Measurements from ENCODE around the gene SPATA13.
"Not testable (repeated sequence)": the region's sequence is repeated elsewhere in the genome, so short reads cannot be mapped to it uniquely, and the experiment has no call there.

The SPATA13 gene

GRCh38 chr13:24308488-24309020, 148.0 kb downstream of the SPATA13 start:
- Histone ChIP-seq H3K9ac (ENCODE audit: low read length) (no peak overlapping the region), H3K9me3 (ENCODE audit: control insufficient read depth, low read length) (no peaks in the 10 kb centered on the region), H3K27me3 (replicated peaks; ENCODE audit: control insufficient read depth, insufficient read depth, low read length) (peaks cover 5% of the 10 kb centered on the region), H3K4me1 (ENCODE audit: control insufficient read depth, insufficient read depth, low read length) (peaks cover 4% of the 10 kb centered on the region), H3K4me3 (ENCODE audit: low read length) (no peak overlapping the region), H3K36me3 (ENCODE audit: control insufficient read depth, insufficient read depth, low read length, severe bottlenecking) (peaks cover 6% of the 10 kb centered on the region)
- no peak for DNase-seq (ENCODE audit: low read depth)

GRCh38 chr13:24309300-24309699, 148.8 kb downstream of the SPATA13 start, which contains the start of gene C1QTNF9:
Gene C1QTNF9, plus strand, starts transcription at chr13:24309580. Its CDS starts 6,424 bp downstream, at chr13:24316004.
- not testable (repeated sequence) for H3K27me3 ChIP-seq (replicated peaks; ENCODE audit: control insufficient read depth, insufficient read depth, low read length); H3K36me3 ChIP-seq (ENCODE audit: control insufficient read depth, insufficient read depth, low read length, severe bottlenecking); H3K4me1 ChIP-seq (ENCODE audit: control insufficient read depth, insufficient read depth, low read length); H3K9ac ChIP-seq (ENCODE audit: low read length); H3K9me3 ChIP-seq (ENCODE audit: control insufficient read depth, low read length); DNase-seq (ENCODE audit: low read depth); H3K4me3 ChIP-seq (ENCODE audit: low read length)

- no peak overlapping the region for H3K9ac ChIP-seq (ENCODE audit: low read length)
- no peaks in the 10 kb centered on the region for H3K36me3 ChIP-seq (ENCODE audit: control insufficient read depth, insufficient read depth, low read length, severe bottlenecking)
- no peak overlapping the region for H3K4me3 ChIP-seq (ENCODE audit: low read length)
- peaks cover 9% of the 10 kb centered on the region for H3K27me3 ChIP-seq (replicated peaks; ENCODE audit: control insufficient read depth, insufficient read depth, low read length)
- H3K9me3 ChIP-seq (ENCODE audit: control insufficient read depth, low read length) = no peaks in the 10 kb centered on the region
- no peaks in the 10 kb centered on the region for H3K4me1 ChIP-seq (ENCODE audit: control insufficient read depth, insufficient read depth, low read length)
- DNase-seq (ENCODE audit: low read depth) = peak; percentile 44
These were observed 152.9 kb downstream of the SPATA13 start for GRCh38 chr13:24313439-24313838.

- H3K9me3 ChIP-seq (ENCODE audit: control insufficient read depth, low read length); H3K4me3 ChIP-seq (ENCODE audit: low read length); H3K36me3 ChIP-seq (ENCODE audit: control insufficient read depth, insufficient read depth, low read length, severe bottlenecking); DNase-seq (ENCODE audit: low read depth); H3K9ac ChIP-seq (ENCODE audit: low read length); H3K4me1 ChIP-seq (ENCODE audit: control insufficient read depth, insufficient read depth, low read length); H3K27me3 ChIP-seq (replicated peaks; ENCODE audit: control insufficient read depth, insufficient read depth, low read length): not testable (repeated sequence)
These were observed 157.3 kb downstream of the SPATA13 start for GRCh38 chr13:24317835-24318234.

- DNase-seq (ENCODE audit: low read depth); H3K27me3 ChIP-seq (replicated peaks; ENCODE audit: control insufficient read depth, insufficient read depth, low read length); H3K36me3 ChIP-seq (ENCODE audit: control insufficient read depth, insufficient read depth, low read length, severe bottlenecking): not testable (repeated sequence)
These were observed 158.4 kb downstream of the SPATA13 start for GRCh38 chr13:24318878-24319277.

GRCh38 chr13:24319641-24320040, 159.1 kb downstream of the SPATA13 start:
- H3K36me3 ChIP-seq (ENCODE audit: control insufficient read depth, insufficient read depth, low read length, severe bottlenecking); H3K9me3 ChIP-seq (ENCODE audit: control insufficient read depth, low read length); H3K9ac ChIP-seq (ENCODE audit: low read length); H3K4me3 ChIP-seq (ENCODE audit: low read length); H3K27me3 ChIP-seq (replicated peaks; ENCODE audit: control insufficient read depth, insufficient read depth, low read length); H3K4me1 ChIP-seq (ENCODE audit: control insufficient read depth, insufficient read depth, low read length); DNase-seq (ENCODE audit: low read depth): not testable (repeated sequence)

More at GRCh38 chr13:24318878-24319277, 158.4 kb downstream of the SPATA13 start:
- H3K9me3 ChIP-seq (ENCODE audit: control insufficient read depth, low read length); H3K4me3 ChIP-seq (ENCODE audit: low read length); H3K4me1 ChIP-seq (ENCODE audit: control insufficient read depth, insufficient read depth, low read length); H3K9ac ChIP-seq (ENCODE audit: low read length): not testable (repeated sequence)

- H3K9me3 ChIP-seq (ENCODE audit: control insufficient read depth, low read length); H3K4me1 ChIP-seq (ENCODE audit: control insufficient read depth, insufficient read depth, low read length); H3K4me3 ChIP-seq (ENCODE audit: low read length); H3K27me3 ChIP-seq (replicated peaks; ENCODE audit: control insufficient read depth, insufficient read depth, low read length); DNase-seq (ENCODE audit: low read depth); H3K36me3 ChIP-seq (ENCODE audit: control insufficient read depth, insufficient read depth, low read length, severe bottlenecking); H3K9ac ChIP-seq (ENCODE audit: low read length): not testable (repeated sequence)
These were observed 160.9 kb downstream of the SPATA13 start for GRCh38 chr13:24321416-24321815.

- not testable (repeated sequence) for DNase-seq (ENCODE audit: low read depth); H3K9me3 ChIP-seq (ENCODE audit: control insufficient read depth, low read length); H3K4me3 ChIP-seq (ENCODE audit: low read length); H3K36me3 ChIP-seq (ENCODE audit: control insufficient read depth, insufficient read depth, low read length, severe bottlenecking); H3K27me3 ChIP-seq (replicated peaks; ENCODE audit: control insufficient read depth, insufficient read depth, low read length); H3K4me1 ChIP-seq (ENCODE audit: control insufficient read depth, insufficient read depth, low read length); H3K9ac ChIP-seq (ENCODE audit: low read length)
These were observed 161.9 kb downstream of the SPATA13 start for GRCh38 chr13:24322470-24322869.

GRCh38 chr13:24323036-24323738, 162.7 kb downstream of the SPATA13 start:
- DNase-seq (ENCODE audit: low read depth) = no peak
- Histone ChIP-seq H3K36me3 (ENCODE audit: control insufficient read depth, insufficient read depth, low read length, severe bottlenecking) (no peaks in the 10 kb centered on the region), H3K4me1 (ENCODE audit: control insufficient read depth, insufficient read depth, low read length) (no peaks in the 10 kb centered on the region), H3K27me3 (replicated peaks; ENCODE audit: control insufficient read depth, insufficient read depth, low read length) (no peaks in the 10 kb centered on the region), H3K9me3 (ENCODE audit: control insufficient read depth, low read length) (no peaks in the 10 kb centered on the region), H3K4me3 (ENCODE audit: low read length) (no peak overlapping the region), H3K9ac (ENCODE audit: low read length) (no peak overlapping the region)

- H3K36me3 ChIP-seq (ENCODE audit: control insufficient read depth, insufficient read depth, low read length, severe bottlenecking) = no peaks in the 10 kb centered on the region
- no peaks in the 10 kb centered on the region for H3K9me3 ChIP-seq (ENCODE audit: control insufficient read depth, low read length)
- no peak for DNase-seq (ENCODE audit: low read depth)
- no peaks in the 10 kb centered on the region for H3K27me3 ChIP-seq (replicated peaks; ENCODE audit: control insufficient read depth, insufficient read depth, low read length)
- H3K4me3 ChIP-seq (ENCODE audit: low read length) = no peak overlapping the region
- no peak overlapping the region for H3K9ac ChIP-seq (ENCODE audit: low read length)
- no peaks in the 10 kb centered on the region for H3K4me1 ChIP-seq (ENCODE audit: control insufficient read depth, insufficient read depth, low read length)
These were observed 163.2 kb downstream of the SPATA13 start for GRCh38 chr13:24323739-24324075.

GRCh38 chr13:24327598-24327997, 167.1 kb downstream of the SPATA13 start:
- H3K9me3 ChIP-seq (ENCODE audit: control insufficient read depth, low read length) = not testable (repeated sequence)

GRCh38 chr13:24328145-24328544, 167.6 kb downstream of the SPATA13 start:
- no peaks in the 10 kb centered on the region for H3K9me3 ChIP-seq (ENCODE audit: control insufficient read depth, low read length)
- peak overlapping the region; percentile 71 for H3K4me3 ChIP-seq (ENCODE audit: low read length)
- H3K9ac ChIP-seq (ENCODE audit: low read length) = no peak overlapping the region
- no peaks in the 10 kb centered on the region for H3K27me3 ChIP-seq (replicated peaks; ENCODE audit: control insufficient read depth, insufficient read depth, low read length)
- no peak for DNase-seq (ENCODE audit: low read depth)
- H3K4me1 ChIP-seq (ENCODE audit: control insufficient read depth, insufficient read depth, low read length) = no peaks in the 10 kb centered on the region
- H3K36me3 ChIP-seq (ENCODE audit: control insufficient read depth, insufficient read depth, low read length, severe bottlenecking) = no peaks in the 10 kb centered on the region

More at GRCh38 chr13:24327598-24327997, 167.1 kb downstream of the SPATA13 start:
- H3K4me3 ChIP-seq (ENCODE audit: low read length) = peak overlapping the region; percentile 71
- H3K4me1 ChIP-seq (ENCODE audit: control insufficient read depth, insufficient read depth, low read length); H3K27me3 ChIP-seq (replicated peaks; ENCODE audit: control insufficient read depth, insufficient read depth, low read length); DNase-seq (ENCODE audit: low read depth); H3K9ac ChIP-seq (ENCODE audit: low read length); H3K36me3 ChIP-seq (ENCODE audit: control insufficient read depth, insufficient read depth, low read length, severe bottlenecking): not testable (repeated sequence)
